ENCODE measurements around the gene MORC2. TPM values are rescaled to one million over a fixed set of nuclear protein-coding genes. Genes with fewer than 3 reads are reported as not detected.

Gene MORC2
- total RNA-seq, 1 donor from 2014 or later, result 18.0 TPM

GRCh38 chr22:30885001-30885366, 83.6 kb downstream of the MORC2 start:
- Histone ChIP-seq H3K36me3 (peaks cover 19% of the 10 kb centered on the region), H3K4me1 (peaks cover 34% of the 10 kb centered on the region), H3K27ac (replicated peaks) (no peak overlapping the region), H3K27me3 (ENCODE audit: low read depth) (no peaks in the 10 kb centered on the region), H3K4me3 (no peak overlapping the region), H3K9me3 (replicated peaks) (no peaks in the 10 kb centered on the region)
- no peak for TF ChIP-seq CTCF (IDR thresholded peaks at IDR 0.05; ENCODE audit: borderline replicate concordance)
- intact Hi-C loops (cut with micrococcal nuclease), result no loop called here
- DNase-seq, result no peak

GRCh38 chr22:30884211-30885000, 84.2 kb downstream of the MORC2 start:
- Histone ChIP-seq H3K27ac (replicated peaks) (no peak overlapping the region), H3K4me1 (peaks cover 40% of the 10 kb centered on the region), H3K9me3 (replicated peaks) (no peaks in the 10 kb centered on the region), H3K36me3 (peaks cover 13% of the 10 kb centered on the region), H3K27me3 (ENCODE audit: low read depth) (no peaks in the 10 kb centered on the region), H3K4me3 (no peak overlapping the region)
- no peak for TF ChIP-seq CTCF (IDR thresholded peaks at IDR 0.05; ENCODE audit: borderline replicate concordance)
- no peak for DNase-seq
- intact Hi-C loops (cut with micrococcal nuclease), result no loop called here

- intact Hi-C loops (cut with micrococcal nuclease), result no loop called here
- H3K27ac ChIP-seq (replicated peaks), result no peak overlapping the region
- H3K36me3 ChIP-seq, result peaks cover 6% of the 10 kb centered on the region
- no peaks in the 10 kb centered on the region for H3K27me3 ChIP-seq (ENCODE audit: low read depth)
- DNase-seq, result no peak
- H3K4me3 ChIP-seq, result no peak overlapping the region
- no peaks in the 10 kb centered on the region for H3K9me3 ChIP-seq (replicated peaks)
- H3K4me1 ChIP-seq, result peaks cover 48% of the 10 kb centered on the region
- no peak for TF ChIP-seq CTCF (IDR thresholded peaks at IDR 0.05; ENCODE audit: borderline replicate concordance)
These were observed 84.9 kb downstream of the MORC2 start for GRCh38 chr22:30883586-30884145.

- TF ChIP-seq CTCF (IDR thresholded peaks at IDR 0.05; ENCODE audit: borderline replicate concordance), result no peak
- intact Hi-C loops (cut with micrococcal nuclease), result no loop called here
- no peaks in the 10 kb centered on the region for H3K9me3 ChIP-seq (replicated peaks)
- no peak overlapping the region for H3K4me3 ChIP-seq
- H3K36me3 ChIP-seq, result no peaks in the 10 kb centered on the region
- H3K27me3 ChIP-seq (ENCODE audit: low read depth), result no peaks in the 10 kb centered on the region
- H3K27ac ChIP-seq (replicated peaks), result no peak overlapping the region
- DNase-seq, result no peak
- peaks cover 54% of the 10 kb centered on the region for H3K4me1 ChIP-seq
These were observed 85.5 kb downstream of the MORC2 start for GRCh38 chr22:30882974-30883533.

- no peak for DNase-seq
- H3K36me3 ChIP-seq, result no peaks in the 10 kb centered on the region
- H3K27ac ChIP-seq (replicated peaks), result peak overlapping the region; percentile 73
- peak overlapping the region; percentile 50 for H3K4me3 ChIP-seq
- intact Hi-C loops (cut with micrococcal nuclease), result no loop called here
- TF ChIP-seq CTCF (IDR thresholded peaks at IDR 0.05; ENCODE audit: borderline replicate concordance), result no peak
- H3K4me1 ChIP-seq, result peaks cover 59% of the 10 kb centered on the region
- no peaks in the 10 kb centered on the region for H3K9me3 ChIP-seq (replicated peaks)
- H3K27me3 ChIP-seq (ENCODE audit: low read depth), result no peaks in the 10 kb centered on the region
These were observed 86.3 kb downstream of the MORC2 start for GRCh38 chr22:30882184-30882717.

All from left ventricle myocardium inferior (tissue), 1 donor.